Measurements from ENCODE around the gene C6orf52. TPM values are rescaled to one million over a fixed set of nuclear protein-coding genes. Genes with fewer than 3 reads are reported as not detected.

C6orf52 gene
- total and polyA plus RNA-seq, 2 of the 13 experiments (the other 11 are each of a cell fraction or from before 2014, with no cell fraction given) = 0.50 to 0.53 TPM

DNA sequence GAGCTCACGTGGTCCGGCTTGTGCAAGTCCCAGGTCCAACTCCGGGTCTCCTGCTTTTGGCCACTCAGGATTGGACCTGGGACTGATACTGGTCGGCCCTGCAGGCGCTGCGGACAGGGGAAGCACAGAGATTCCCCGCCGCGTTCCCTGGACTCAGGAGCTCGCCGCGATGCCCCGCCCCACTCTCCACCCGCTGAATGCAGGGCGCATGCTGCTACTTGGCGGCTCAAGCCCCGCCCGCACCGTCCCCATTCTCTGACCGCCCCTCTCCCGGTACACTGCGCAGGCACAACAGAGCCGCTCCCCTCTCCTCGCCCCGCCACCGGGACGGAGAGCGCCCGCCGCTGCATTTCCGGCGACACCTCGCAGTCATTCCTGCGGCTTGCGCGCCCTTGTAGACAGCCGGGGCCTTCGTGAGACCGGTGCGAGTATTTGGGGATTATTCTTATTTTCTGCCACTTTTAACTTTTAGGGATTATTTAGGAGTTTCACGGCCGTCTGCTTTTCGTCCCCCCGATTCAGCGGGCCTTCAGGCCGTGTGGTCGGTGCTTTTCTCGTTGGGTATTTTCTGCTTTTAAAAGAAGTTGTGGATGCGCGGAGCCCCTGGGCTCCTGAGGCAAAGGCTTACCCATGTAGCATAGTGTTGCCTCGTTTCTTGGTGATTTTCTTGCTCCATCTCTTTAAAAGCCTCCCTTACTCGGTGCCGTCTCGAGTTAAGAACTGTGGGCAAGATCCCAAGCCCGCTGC lies 28.6 kb upstream of the C6orf52 start, which contains the start of gene TMEM14C (continued):
- TF ChIP-seq, protein P1, sequence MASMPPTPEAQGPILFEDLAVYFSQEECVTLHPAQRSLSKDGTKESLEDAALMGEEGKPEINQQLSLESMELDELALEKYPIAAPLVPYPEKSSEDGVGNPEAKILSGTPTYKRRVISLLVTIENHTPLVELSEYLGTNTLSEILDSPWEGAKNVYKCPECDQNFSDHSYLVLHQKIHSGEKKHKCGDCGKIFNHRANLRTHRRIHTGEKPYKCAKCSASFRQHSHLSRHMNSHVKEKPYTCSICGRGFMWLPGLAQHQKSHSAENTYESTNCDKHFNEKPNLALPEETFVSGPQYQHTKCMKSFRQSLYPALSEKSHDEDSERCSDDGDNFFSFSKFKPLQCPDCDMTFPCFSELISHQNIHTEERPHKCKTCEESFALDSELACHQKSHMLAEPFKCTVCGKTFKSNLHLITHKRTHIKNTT (CRISPR knock-in tag; IDR thresholded peaks at IDR 0.05) = no peak
- TF ChIP-seq, protein P2, sequence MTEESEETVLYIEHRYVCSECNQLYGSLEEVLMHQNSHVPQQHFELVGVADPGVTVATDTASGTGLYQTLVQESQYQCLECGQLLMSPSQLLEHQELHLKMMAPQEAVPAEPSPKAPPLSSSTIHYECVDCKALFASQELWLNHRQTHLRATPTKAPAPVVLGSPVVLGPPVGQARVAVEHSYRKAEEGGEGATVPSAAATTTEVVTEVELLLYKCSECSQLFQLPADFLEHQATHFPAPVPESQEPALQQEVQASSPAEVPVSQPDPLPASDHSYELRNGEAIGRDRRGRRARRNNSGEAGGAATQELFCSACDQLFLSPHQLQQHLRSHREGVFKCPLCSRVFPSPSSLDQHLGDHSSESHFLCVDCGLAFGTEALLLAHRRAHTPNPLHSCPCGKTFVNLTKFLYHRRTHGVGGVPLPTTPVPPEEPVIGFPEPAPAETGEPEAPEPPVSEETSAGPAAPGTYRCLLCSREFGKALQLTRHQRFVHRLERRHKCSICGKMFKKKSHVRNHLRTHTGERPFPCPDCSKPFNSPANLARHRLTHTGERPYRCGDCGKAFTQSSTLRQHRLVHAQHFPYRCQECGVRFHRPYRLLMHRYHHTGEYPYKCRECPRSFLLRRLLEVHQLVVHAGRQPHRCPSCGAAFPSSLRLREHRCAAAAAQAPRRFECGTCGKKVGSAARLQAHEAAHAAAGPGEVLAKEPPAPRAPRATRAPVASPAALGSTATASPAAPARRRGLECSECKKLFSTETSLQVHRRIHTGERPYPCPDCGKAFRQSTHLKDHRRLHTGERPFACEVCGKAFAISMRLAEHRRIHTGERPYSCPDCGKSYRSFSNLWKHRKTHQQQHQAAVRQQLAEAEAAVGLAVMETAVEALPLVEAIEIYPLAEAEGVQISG (CRISPR knock-in tag; IDR thresholded peaks at IDR 0.05) = peak; percentile 90
- TF ChIP-seq ZMYM4 (CRISPR knock-in tag; IDR thresholded peaks at IDR 0.05) (peak; percentile 98), ZNF644 (CRISPR knock-in tag; IDR thresholded peaks at IDR 0.05; ENCODE audit: low read depth) (no peak), ZNF510 (CRISPR knock-in tag; IDR thresholded peaks at IDR 0.05; ENCODE audit: low read depth) (peak; percentile 96), ZNF343 (CRISPR knock-in tag; IDR thresholded peaks at IDR 0.05) (peak; percentile 97), ZNF546 (CRISPR knock-in tag; conservative IDR thresholded peaks at IDR 0.05) (no peak; the same call in 1 of the 2 replicates), ZNF512B (CRISPR knock-in tag; IDR thresholded peaks at IDR 0.05; ENCODE audit: borderline replicate concordance) (no peak), PTBP1 (IDR thresholded peaks at IDR 0.05; ENCODE audit: low read depth, low read length, poor library complexity, severe bottlenecking) (peak; percentile 53), ZNF720 (CRISPR knock-in tag; IDR thresholded peaks at IDR 0.05) (0 out of 2 replicates have a peak, but pooled peaks have one; percentile 54), XRCC5 (optimal IDR thresholded peaks at IDR 0.05; ENCODE audit: low read length) (peak; percentile 95), NFKBIZ (CRISPR knock-in tag; IDR thresholded peaks at IDR 0.05) (0 out of 2 replicates have a peak, but pooled peaks have one; percentile 28), ZNF18 (CRISPR knock-in tag; IDR thresholded peaks at IDR 0.05; ENCODE audit: insufficient replicate concordance) (peak; percentile 89)
- TF ChIP-seq, protein P3, sequence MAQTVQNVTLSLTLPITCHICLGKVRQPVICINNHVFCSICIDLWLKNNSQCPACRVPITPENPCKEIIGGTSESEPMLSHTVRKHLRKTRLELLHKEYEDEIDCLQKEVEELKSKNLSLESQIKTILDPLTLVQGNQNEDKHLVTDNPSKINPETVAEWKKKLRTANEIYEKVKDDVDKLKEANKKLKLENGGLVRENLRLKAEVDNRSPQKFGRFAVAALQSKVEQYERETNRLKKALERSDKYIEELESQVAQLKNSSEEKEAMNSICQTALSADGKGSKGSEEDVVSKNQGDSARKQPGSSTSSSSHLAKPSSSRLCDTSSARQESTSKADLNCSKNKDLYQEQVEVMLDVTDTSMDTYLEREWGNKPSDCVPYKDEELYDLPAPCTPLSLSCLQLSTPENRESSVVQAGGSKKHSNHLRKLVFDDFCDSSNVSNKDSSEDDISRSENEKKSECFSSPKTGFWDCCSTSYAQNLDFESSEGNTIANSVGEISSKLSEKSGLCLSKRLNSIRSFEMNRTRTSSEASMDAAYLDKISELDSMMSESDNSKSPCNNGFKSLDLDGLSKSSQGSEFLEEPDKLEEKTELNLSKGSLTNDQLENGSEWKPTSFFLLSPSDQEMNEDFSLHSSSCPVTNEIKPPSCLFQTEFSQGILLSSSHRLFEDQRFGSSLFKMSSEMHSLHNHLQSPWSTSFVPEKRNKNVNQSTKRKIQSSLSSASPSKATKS (CRISPR knock-in tag; IDR thresholded peaks at IDR 0.05) = 0 out of 2 replicates have a peak, but pooled peaks have one; percentile 81
- TF ChIP-seq, protein P4, sequence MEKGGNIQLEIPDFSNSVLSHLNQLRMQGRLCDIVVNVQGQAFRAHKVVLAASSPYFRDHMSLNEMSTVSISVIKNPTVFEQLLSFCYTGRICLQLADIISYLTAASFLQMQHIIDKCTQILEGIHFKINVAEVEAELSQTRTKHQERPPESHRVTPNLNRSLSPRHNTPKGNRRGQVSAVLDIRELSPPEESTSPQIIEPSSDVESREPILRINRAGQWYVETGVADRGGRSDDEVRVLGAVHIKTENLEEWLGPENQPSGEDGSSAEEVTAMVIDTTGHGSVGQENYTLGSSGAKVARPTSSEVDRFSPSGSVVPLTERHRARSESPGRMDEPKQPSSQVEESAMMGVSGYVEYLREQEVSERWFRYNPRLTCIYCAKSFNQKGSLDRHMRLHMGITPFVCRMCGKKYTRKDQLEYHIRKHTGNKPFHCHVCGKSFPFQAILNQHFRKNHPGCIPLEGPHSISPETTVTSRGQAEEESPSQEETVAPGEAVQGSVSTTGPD (CRISPR knock-in tag; IDR thresholded peaks at IDR 0.05) = no peak
